DMS153 treated with DMSO at 0.1 percent for 48 hours (cell line): ENCODE measurements around the gene TBC1D30.

Source experiments
- DNase-seq: peaks from one replicate; lab custom pipeline; 2025; ENCODE audit not compliant: unreplicated experiment; lab: John Stamatoyannopoulos, UW

The TBC1D30 gene

GRCh38 chr12:64907097-64907496 lies 82.7 kb downstream of the TBC1D30 start:
- no peak for DNase-seq

- no peak for DNase-seq
These were observed 84.7 kb downstream of the TBC1D30 start for GRCh38 chr12:64909124-64909523.

GRCh38 chr12:64911081-64911480 lies 86.6 kb downstream of the TBC1D30 start:
- no peak for DNase-seq

- DNase-seq = no peak
These were observed 87.5 kb downstream of the TBC1D30 start for GRCh38 chr12:64911912-64912311.

GRCh38 chr12:64912516-64913255 lies 88.2 kb downstream of the TBC1D30 start:
- DNase-seq = no peak

GRCh38 chr12:64915242-64915641 lies 90.8 kb downstream of the TBC1D30 start:
- DNase-seq = no peak

GRCh38 chr12:64916411-64917261 lies 92.2 kb downstream of the TBC1D30 start:
- no peak for DNase-seq

GRCh38 chr12:64918344-64918743 lies 93.9 kb downstream of the TBC1D30 start:
- DNase-seq = no peak

- DNase-seq = no peak
These were observed 94.4 kb downstream of the TBC1D30 start for GRCh38 chr12:64918801-64919200.

- DNase-seq = no peak
These were observed 98.4 kb downstream of the TBC1D30 start for GRCh38 chr12:64922853-64923252.

GRCh38 chr12:64923536-64923935 lies 99.1 kb downstream of the TBC1D30 start:
- no peak for DNase-seq
